GM12878 (cell line): Measurements from ENCODE around the gene KCNC1. TPM values are rescaled to one million over a fixed set of nuclear protein-coding genes. Genes with fewer than 3 reads are reported as not detected.

ENCODE experiments used
- ATAC-seq: fragments of 200-7000 bp; cut with Tn5 transposase; 3 replicates; pipeline ENCODE4 v1.9.1; 2020; ENCODE audit warnings: mild to moderate bottlenecking, moderate library complexity
- BruUV-seq: library from RNA; stranded (reverse); fragments of 400-500 nt; replicated peaks from 2 replicates; lab custom pipeline; 2021; lab: Mats Ljungman, UMichigan
- CTCF ChIA-PET: fragments of 300-600 bp; sonication (Branson Sonifier 250); formaldehyde crosslinking; extraction: SDS; loops from one replicate; lab custom pipeline; 2021; ENCODE audit warnings: inconsistent platforms; lab: Yijun Ruan, JAX
- POLR2A ChIA-PET: fragments of 350-600 bp; formaldehyde crosslinking; extraction: SDS; loops from one replicate; lab custom pipeline; 2021; ENCODE audit warnings: inconsistent platforms; lab: Charles Lee
- RAD21 ChIA-PET: fragments of 300-600 bp; sonication (Branson Sonifier 250); formaldehyde crosslinking; loops from one replicate; lab custom pipeline; 2023; ENCODE audit warnings: antibody characterized with exemption; ENCODE audit not compliant: unreplicated experiment; lab: Charles Lee
- SMC1A ChIA-PET: fragments of 300-600 bp; sonication (Branson Sonifier 250); formaldehyde crosslinking; loops from one replicate; lab custom pipeline; 2023; ENCODE audit not compliant: unreplicated experiment, uncharacterized antibody; lab: Charles Lee
- DNase-seq: peaks from one replicate; pipeline ENCODE4 v3.0.0-alpha.2; 2011; ENCODE audit warnings: low read depth, low spot score
- FAIRE-seq: peaks from 3 replicates; lab custom pipeline; 2011; peaks lifted over from hg19 to GRCh38; lab: Jason Lieb, UNC
- H2AFZ ChIP-seq: 2 replicates; pipeline ENCODE4 v1.6.0; 2011; ENCODE audit warnings: low read depth, low read length, control low read depth; ENCODE audit not compliant: control insufficient read depth
- H3K27ac ChIP-seq: 2 replicates; pipeline ENCODE4 v1.5.1; 2011; ENCODE audit warnings: control low read depth; ENCODE audit not compliant: control insufficient read depth, insufficient read depth
- H3K27me3 ChIP-seq, 2 experiments: replicated peaks in 1 of 2; 2 replicates each; pipeline versions ENCODE4 v1.6.0 to v1.6.1; 2011; ENCODE audit warnings: low read length in 1 of 2; ENCODE audit not compliant: control insufficient read depth in 2 of 2, insufficient read depth in 2 of 2
- H3K36me3 ChIP-seq, 2 experiments: 2 replicates each; pipeline ENCODE4 v1.5.1; 2011; ENCODE audit warnings: low read length in 1 of 2; ENCODE audit not compliant: control insufficient read depth in 2 of 2, insufficient read depth in 2 of 2
- H3K4me1 ChIP-seq: 2 replicates; pipeline ENCODE4 v1.6.1; 2011; ENCODE audit warnings: mild to moderate bottlenecking, low read length, moderate library complexity, mixed read lengths; ENCODE audit not compliant: control insufficient read depth, insufficient read depth
- H3K4me2 ChIP-seq: 2 replicates; pipeline ENCODE4 v1.6.0; 2011; ENCODE audit warnings: control low read depth; ENCODE audit not compliant: control insufficient read depth, insufficient read depth
- H3K4me3 ChIP-seq: fragments of 200-600 bp; sonication (generic); 2 replicates; pipeline ENCODE4 v1.5.1; 2016
- H3K79me2 ChIP-seq: 2 replicates; pipeline ENCODE4 v1.6.0; 2011; ENCODE audit warnings: low read length; ENCODE audit not compliant: control insufficient read depth, insufficient read depth
- H3K9ac ChIP-seq: 2 replicates; pipeline ENCODE4 v1.8.0; 2011; ENCODE audit warnings: low read length, control low read depth, mixed read lengths; ENCODE audit not compliant: control insufficient read depth, insufficient read depth
- H3K9me3 ChIP-seq: replicated peaks from 3 replicates; pipeline ENCODE4 v1.5.1; 2011; ENCODE audit warnings: mild to moderate bottlenecking, low read length; ENCODE audit not compliant: control insufficient read depth, insufficient read depth
- H4K20me1 ChIP-seq: 2 replicates; pipeline ENCODE4 v1.6.0; 2011; ENCODE audit not compliant: control insufficient read depth, insufficient read depth
- BRCA1 ChIP-seq: IDR thresholded peaks from 2 replicates; pipeline ENCODE4 v1.6.1; 2011; ENCODE audit warnings: low read depth, low read length, improper control_type of control experiment
- CHD1 ChIP-seq: IDR thresholded peaks from 2 replicates; pipeline ENCODE4 v1.6.1; 2012; ENCODE audit warnings: low read depth, low read length, improper control_type of control experiment
- CHD2 ChIP-seq: IDR thresholded peaks from 2 replicates; pipeline ENCODE4 v1.6.1; 2011; ENCODE audit warnings: low read depth, low read length, improper control_type of control experiment, borderline replicate concordance
- CREM ChIP-seq: IDR thresholded peaks from 2 replicates; pipeline ENCODE4 v1.6.1; 2014; ENCODE audit warnings: antibody characterized with exemption, low read depth
- EGR1 ChIP-seq, 2 experiments: IDR thresholded peaks; 1 replicate in 1 of 2; 2 replicates in 1 of 2; pipeline ENCODE4 v1.6.1; 2011 to 2012; ENCODE audit warnings: low read depth in 2 of 2, low read length in 2 of 2, borderline replicate concordance in 1 of 2, mild to moderate bottlenecking in 1 of 2, moderate library complexity in 1 of 2
- EP300 ChIP-seq, 2 experiments: fragments of 150-350 bp in 1 of 2; IDR thresholded peaks; 2 replicates each; pipeline ENCODE4 v1.6.1; 2011 to 2012; ENCODE audit warnings: low read depth in 2 of 2, low read length in 2 of 2, borderline replicate concordance in 1 of 2, improper control_type of control experiment in 1 of 2, inconsistent platforms in 1 of 2; ENCODE audit not compliant: control insufficient read depth in 1 of 2
- ESRRA ChIP-seq: IDR thresholded peaks from 2 replicates; pipeline ENCODE4 v1.6.1; 2012; ENCODE audit warnings: mild to moderate bottlenecking, low read length, improper control_type of control experiment
- HDAC6 ChIP-seq: fragments of 200-600 bp; sonication (generic); IDR thresholded peaks from one replicate; pipeline ENCODE4 v1.8.0; 2017; ENCODE audit warnings: antibody characterized with exemption; ENCODE audit not compliant: unreplicated experiment
- HDGF ChIP-seq: fragments of 450-650 bp; IDR thresholded peaks from 2 replicates; pipeline ENCODE4 v1.6.1; 2016; ENCODE audit warnings: antibody characterized with exemption
- KLF5 ChIP-seq: fragments of 450-650 bp; IDR thresholded peaks from 2 replicates; pipeline ENCODE4 v1.6.1; 2014; ENCODE audit warnings: mild to moderate bottlenecking; ENCODE audit not compliant: partially characterized antibody
- RB1 ChIP-seq: fragments of 450-650 bp; formaldehyde crosslinking; IDR thresholded peaks from 2 replicates; pipeline ENCODE4 v1.6.1; 2017; ENCODE audit warnings: mild to moderate bottlenecking, borderline replicate concordance
- RBBP5 ChIP-seq: fragments of 200-600 bp; sonication (generic); conservative IDR thresholded peaks from 2 replicates; pipeline ENCODE4 v1.6.1; 2016
- SUPT20H ChIP-seq: IDR thresholded peaks from 2 replicates; pipeline ENCODE4 v1.6.1; 2011; ENCODE audit warnings: low read depth, mild to moderate bottlenecking, low read length, moderate library complexity, borderline replicate concordance; ENCODE audit not compliant: control insufficient read depth
- TARDBP ChIP-seq: IDR thresholded peaks from 2 replicates; pipeline ENCODE4 v1.6.1; 2016; ENCODE audit warnings: borderline replicate concordance
- WGBS: methylation state at CpG from one replicate; pipeline ENCODE4 v1.1.6; 2016; ENCODE audit warnings: low lambda C conversion rate; ENCODE audit not compliant: insufficient replicate concordance, insufficient coverage; ENCODE audit errors: missing lambda C conversion rate; 5-methylcytosine and 5-hydroxymethylcytosine counted together
- in situ Hi-C: fragments of 300-500 bp; cut with MboI; formaldehyde crosslinking; loops from 9 replicates; pipeline ENCODE4 v1.14.3; 2018; ENCODE audit warnings: mixed read lengths
- intact Hi-C: fragments of 100-400 bp; cut with micrococcal nuclease; formaldehyde crosslinking; loops from one replicate; pipeline ENCODE4 v1.14.2; 2022; ENCODE audit not compliant: unreplicated experiment
- polyA plus RNA-seq, 11 experiments: library from polyadenylated mRNA; depleted of rRNA in 4 of 11; unstranded in 6 of 11; stranded (reverse) in 5 of 11; fragments of >200 nt; fragmentation: Nextera tagmentation in 4 of 11; fragmentation: Illumina TruSeq in 1 of 11; extraction: Ambion mirVana in 4 of 11; extraction: Trizol in 1 of 11; gene quantifications; 1 replicate in 1 of 11; 2 replicates in 10 of 11; pipeline versions ENCODE4 v1.2.1 to v1.2.3, GENCODE V29; 2011 to 2016; ENCODE audit warnings: inconsistent platforms in 2 of 11, missing spikeins in 2 of 11, low read depth in 1 of 11
- total RNA-seq, 4 experiments: library from RNA; depleted of rRNA in 3 of 4; stranded (reverse); fragments of >200 nt in 3 of 4; fragmentation: Illumina TruSeq in 1 of 4; extraction: Trizol in 1 of 4; gene quantifications; 2 replicates each; pipeline versions ENCODE4 v1.2.1 to v1.2.3, GENCODE V29; 2013 to 2021

Gene KCNC1
- total and polyA plus RNA-seq, 10 of the 15 experiments (the other 5 are each of a cell fraction or from before 2014, with no cell fraction given) = 0.27 to 0.34 TPM; not detected in 8

DNA sequence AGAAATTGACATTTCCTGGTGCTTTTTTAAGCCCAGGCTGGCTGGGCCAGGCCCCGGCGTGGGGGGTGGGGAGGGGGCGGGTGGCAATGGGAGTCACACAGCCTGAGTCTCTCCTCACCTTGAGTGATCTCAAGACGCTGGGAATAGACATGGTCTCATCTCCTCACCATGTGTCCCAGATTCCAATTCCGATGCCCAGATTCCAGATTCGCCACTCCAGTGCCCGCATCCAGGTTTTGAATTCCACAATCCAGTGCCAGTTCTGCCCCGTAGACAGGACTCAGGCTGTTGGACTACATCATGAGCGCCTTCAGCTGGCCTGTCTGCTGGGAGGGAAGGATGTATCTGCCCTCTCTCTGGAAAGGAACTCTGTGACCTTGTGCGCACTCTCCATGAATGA, 19.1 kb downstream of the KCNC1 start:
- ATAC-seq (no peak), DNase-seq (no peak), FAIRE-seq (no peak)
- in situ Hi-C loops = no loop called here
- Histone ChIP-seq H3K9me3 (no peaks in the 10 kb centered on the region), H3K36me3 (no peaks in the 10 kb centered on the region), H3K4me1 (no peaks in the 10 kb centered on the region), H3K9ac (no peak overlapping the region), H3K79me2 (no peaks in the 10 kb centered on the region), H3K27ac (no peak overlapping the region), H3K4me3 (no peak overlapping the region), H4K20me1 (no peaks in the 10 kb centered on the region), H2AFZ (no peak overlapping the region), H3K27me3 (peaks cover 0 to 1% of the 10 kb centered on the region in 2 experiments; a peak in 2 of 4 replicates), H3K4me2 (no peak overlapping the region)
- ChIA-PET RAD21 (no interaction called here), POLR2A (no interaction called here), CTCF (no interaction called here), SMC1A (no interaction called here)
- BruUV-seq = no TSS peak
- intact Hi-C loops = no loop called here
- 34% methylated on average over 8 of the region's 10 CpGs for WGBS
- TF ChIP-seq CREM (no peak), RB1 (no peak), BRCA1 (no peak), CHD2 (no peak), CHD1 (no peak), HDAC6 (no peak), RBBP5 (no peak), EP300 (IDR thresholded peaks at IDR 0.05; ENCODE audit: borderline replicate concordance in 1 of 2, control insufficient read depth in 1 of 2, low read depth in 2 of 2, low read length in 2 of 2) (no peak), TARDBP (no peak), SUPT20H (no peak), ESRRA (no peak), HDGF (no peak), KLF5 (no peak), EGR1 (IDR thresholded peaks at IDR 0.05; ENCODE audit: borderline replicate concordance in 1 of 2, low read depth in 2 of 2, low read length in 2 of 2) (no peak)
